ENCODE results near the gene DPH7. TPM values are rescaled to one million over a fixed set of nuclear protein-coding genes. Genes with fewer than 3 reads are reported as not detected.
"Not testable (repeated sequence)": the region's sequence is repeated elsewhere in the genome, so short reads cannot be mapped to it uniquely, and the experiment has no call there.

The DPH7 gene
- total RNA-seq, 2 donors from 2014 or later = 18.4 to 21.4 TPM

DNA sequence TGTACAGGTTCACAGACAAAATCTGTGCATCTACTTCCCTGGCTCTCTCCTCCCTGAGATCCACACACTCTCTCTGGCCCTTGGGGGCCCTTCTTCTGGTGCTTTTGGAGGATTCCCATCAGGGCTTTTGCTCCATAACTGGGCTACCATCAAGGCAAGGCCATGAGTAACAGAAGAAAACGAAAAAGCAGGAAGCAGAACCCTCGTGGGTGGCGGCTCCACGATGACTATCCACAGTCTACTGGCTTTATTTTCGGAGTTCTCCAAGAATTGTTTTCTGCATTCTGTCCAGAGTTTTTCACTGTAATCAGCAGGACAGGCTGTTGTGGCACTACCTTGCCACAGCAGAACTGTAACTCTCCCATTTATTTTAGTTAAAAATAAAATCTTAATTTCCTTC is 48.4 kb downstream of the DPH7 start:
- ATAC-seq (no peak), DNase-seq (no peak)
- intact Hi-C loops (cut with DNase I) = no loop called here

DNA sequence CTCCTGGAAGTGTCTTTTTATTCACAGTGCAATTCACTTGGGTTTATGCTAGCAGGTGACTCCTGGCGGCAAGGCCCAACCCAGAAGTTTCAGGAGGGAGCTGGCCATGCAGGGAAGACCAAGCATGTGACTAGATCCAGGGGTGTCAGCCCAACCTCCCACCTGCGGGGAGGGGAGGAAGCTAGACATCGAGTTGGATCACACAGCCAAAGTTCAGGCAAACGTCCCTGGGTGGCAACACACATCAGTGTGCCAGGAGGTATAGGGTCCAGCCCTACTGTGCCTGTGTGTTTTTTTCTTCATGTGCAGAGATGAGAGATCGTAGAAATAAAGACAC is 53.8 kb downstream of the DPH7 start:
- intact Hi-C loops (cut with DNase I) = loop anchor here (10.0 kb wide), 2 partner anchors 220 to 230 kb away; partner anchors contain the start of gene NRARP (in 1 of the 2)
- ATAC-seq = no peak
- no peak for DNase-seq

GRCh38 chr9:137524161-137524980 is 54.4 kb downstream of the DPH7 start:
- DNase-seq (no peak), ATAC-seq (no peak)
- intact Hi-C loops (cut with DNase I) = loop anchor here (10.0 kb wide), 2 partner anchors 220 to 230 kb away; partner anchors contain the start of gene NRARP (in 1 of the 2)

DNA sequence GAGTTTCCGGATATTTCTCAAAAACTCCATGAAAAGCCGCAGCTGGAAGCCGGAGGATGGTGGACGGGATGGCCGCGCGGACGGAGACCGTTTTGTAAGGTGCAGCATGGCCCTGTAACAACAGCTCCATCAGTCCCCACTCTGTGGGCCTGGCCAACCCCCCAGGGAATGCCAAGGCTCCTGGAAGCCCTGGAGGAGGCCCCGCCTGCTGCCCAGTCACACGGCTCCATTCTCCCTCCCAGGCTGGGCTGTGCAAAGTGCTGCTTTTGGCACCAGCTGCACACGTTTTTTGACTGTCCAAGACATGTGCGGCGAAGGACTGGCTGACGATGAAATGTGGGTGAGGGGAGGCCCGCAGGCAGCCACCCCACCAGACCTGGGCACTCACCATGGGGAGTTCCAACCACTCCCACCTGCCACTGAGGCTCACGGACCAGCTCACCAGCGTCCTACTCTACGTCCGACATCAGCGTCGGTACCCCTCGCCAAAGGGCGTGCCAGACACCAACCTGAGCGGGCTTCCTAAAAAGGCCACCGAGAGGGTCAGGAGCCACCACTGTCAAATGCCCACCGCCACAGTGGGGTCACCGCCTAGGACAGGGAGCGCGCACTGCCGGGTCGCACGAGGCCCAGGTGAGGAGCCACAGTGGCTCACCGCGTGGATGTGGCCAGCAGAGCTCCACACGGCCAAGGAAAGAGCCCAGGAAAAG is 55.8 kb downstream of the DPH7 start:
- intact Hi-C loops (cut with DNase I) = loop anchor here (10.0 kb wide), 2 partner anchors 218 to 228 kb away; partner anchors contain the start of gene NRARP (in 1 of the 2)
- ATAC-seq (no peak), DNase-seq (no peak)

- intact Hi-C loops (cut with DNase I) = loop anchor here (10.0 kb wide), 2 partner anchors 217 to 227 kb away; partner anchors contain the start of gene NRARP (in 1 of the 2)
- ATAC-seq (no peak), DNase-seq (no peak)
These were observed 57.2 kb downstream of the DPH7 start for GRCh38 chr9:137521405-137521985.

DNA sequence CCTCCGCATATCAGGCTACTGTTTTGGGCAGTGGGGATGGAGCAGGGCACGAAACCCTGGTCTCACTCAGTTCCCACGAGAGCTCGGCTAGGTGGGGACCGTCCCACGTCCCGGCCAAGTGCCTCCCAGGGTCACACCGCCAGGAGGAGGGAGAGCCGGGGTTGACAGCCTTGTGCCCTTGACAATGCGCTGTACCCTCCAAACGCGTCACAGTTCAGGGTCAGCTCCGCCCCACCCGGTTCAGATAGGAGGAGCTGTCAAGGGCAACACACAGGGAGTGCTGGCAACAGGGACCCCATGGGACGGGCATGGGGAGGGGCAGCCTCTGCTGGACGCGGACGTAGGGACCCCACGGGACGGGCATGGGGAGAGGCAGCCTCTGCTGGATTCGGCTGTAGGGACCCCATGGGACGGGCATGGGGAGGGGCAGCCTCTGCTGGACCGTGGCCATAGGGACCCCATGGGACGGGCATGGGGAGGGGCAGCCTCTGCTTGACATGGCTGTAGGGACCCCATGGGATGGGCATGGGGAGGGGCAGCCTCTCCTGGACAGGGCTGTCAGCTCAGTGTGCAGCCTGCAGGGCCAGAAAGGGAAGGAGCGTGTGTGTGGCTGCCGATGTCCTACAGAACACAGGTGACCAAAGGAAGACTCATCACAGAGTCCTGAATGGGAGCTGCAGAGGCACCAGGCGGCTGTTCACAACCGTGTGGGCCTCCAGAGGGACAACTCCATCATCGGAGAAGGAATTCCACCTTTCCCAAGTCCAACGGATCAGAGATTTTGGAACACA is 57.9 kb downstream of the DPH7 start:
- intact Hi-C loops (cut with DNase I) = loop anchor here (10.0 kb wide), 2 partner anchors 216 to 226 kb away; partner anchors contain the start of gene NRARP (in 1 of the 2)
- ATAC-seq = no peak

GRCh38 chr9:137519553-137519952 is 59.2 kb downstream of the DPH7 start:
- no peak for DNase-seq
- ATAC-seq = no peak
- intact Hi-C loops (cut with DNase I) = no loop called here

More for the DNA sequence above, 57.9 kb downstream of the DPH7 start:
- DNase-seq = no peak

DNA sequence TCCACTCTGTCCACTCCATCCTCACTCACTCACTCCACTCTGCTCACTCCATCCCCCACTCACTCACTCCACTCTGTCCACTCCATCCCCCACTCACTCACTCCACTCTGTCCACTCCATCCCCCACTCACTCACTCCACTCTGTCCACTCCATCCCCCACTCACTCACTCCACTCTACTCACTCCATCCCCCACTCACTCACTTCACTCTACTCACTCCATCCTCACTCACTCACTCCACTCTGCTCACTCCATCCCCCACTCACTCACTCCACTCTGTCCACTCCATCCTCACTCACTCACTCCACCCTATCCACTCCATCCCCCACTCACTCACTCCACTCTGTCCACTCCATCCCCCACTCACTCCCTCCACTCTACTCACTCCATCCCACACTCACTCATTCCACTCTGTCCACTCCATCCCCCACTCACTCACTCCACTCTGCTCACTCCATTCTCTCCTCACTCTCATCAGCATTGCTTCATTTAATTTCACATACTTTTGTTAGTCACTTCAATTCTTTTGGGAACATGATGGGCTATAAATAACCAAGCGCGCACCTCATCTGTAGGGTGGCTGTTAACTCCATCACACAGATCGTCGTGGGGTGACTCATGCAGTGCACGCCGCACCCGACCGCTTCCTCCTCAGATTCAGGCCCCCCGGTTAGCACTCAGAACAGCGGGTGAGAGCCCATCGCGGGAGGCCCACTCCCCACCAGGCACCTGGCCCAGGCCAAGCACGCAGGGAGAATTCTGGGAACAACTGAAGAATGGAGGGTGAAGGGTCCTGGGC is 59.9 kb downstream of the DPH7 start:
- ATAC-seq; DNase-seq; intact Hi-C loops (cut with DNase I): not testable (repeated sequence)

DNA sequence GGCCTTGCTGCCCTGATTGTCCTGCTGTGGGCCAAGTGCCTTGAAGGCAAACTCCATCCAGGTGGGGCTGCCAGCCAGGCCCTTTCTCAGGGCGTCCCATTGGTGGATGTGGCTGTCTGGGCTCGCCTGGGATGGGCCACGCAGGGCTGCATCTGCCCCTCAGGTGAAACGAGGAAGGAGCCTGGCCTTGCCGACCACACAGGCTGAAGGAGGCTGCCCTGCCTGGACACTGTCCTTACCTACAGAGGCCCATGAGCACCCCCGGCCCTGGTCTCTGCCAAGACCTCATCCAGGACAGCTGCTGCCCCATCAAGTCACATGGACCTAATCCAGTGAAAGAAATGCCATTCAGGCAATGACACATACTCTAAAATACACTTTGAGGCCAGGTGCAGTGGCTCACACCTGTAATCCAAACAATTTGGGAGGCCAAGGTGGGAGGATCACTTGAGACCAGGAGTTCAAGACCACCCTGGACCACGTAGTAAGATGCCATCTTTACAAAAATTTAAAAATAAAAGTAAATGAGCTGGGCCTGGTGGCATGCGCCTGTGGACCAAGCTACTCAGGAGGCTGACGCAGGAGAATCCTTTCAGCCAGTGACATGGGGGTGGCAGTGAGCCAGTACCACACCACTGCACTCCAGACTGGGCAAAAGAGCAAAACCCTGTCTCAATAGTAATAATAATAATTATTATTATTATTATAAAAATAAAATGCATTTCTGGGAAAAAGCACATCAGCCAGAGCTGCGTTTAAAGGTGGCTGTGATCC is 62.4 kb downstream of the DPH7 start:
- no peak for ATAC-seq
- intact Hi-C loops (cut with DNase I) = no loop called here

GRCh38 chr9:137515338-137515724 is 63.4 kb downstream of the DPH7 start:
- no peak for ATAC-seq
- intact Hi-C loops (cut with DNase I) = no loop called here
- no peak for DNase-seq

More for the DNA sequence above, 62.4 kb downstream of the DPH7 start:
- no peak for DNase-seq

DNA sequence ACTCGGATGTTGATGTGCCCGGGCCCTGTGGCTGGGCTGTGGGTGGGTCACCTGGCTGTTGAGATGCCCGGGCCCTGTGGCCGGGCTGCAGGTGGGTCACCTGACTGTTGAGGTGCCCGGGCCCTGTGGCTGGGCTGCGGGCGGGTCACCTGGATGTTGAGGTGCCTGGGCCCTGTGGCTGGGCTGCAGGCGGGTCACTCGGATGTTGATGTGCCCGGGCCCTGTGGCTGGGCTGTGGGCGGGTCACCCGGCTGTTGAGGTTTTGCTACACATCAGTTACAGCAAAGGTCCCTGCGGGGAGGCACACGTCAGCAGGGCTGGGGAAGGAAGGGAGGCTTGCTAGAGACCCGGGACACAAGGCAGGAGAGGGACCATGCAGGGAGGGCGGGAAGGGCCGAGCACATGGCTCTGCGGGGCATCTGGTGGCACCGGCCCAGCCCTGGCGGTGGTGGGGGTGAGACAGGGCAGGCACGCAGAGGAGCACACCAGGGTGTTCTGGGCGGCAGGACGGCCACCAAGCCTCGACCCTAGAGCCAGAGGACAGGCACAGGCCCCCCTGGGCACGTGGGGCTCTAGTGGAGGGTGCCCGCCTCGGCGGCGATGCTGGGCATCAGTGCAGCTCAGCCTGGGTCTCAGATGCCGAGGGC is 63.9 kb downstream of the DPH7 start:
- no peak for DNase-seq
- no peak for ATAC-seq
- intact Hi-C loops (cut with DNase I) = no loop called here

DNA sequence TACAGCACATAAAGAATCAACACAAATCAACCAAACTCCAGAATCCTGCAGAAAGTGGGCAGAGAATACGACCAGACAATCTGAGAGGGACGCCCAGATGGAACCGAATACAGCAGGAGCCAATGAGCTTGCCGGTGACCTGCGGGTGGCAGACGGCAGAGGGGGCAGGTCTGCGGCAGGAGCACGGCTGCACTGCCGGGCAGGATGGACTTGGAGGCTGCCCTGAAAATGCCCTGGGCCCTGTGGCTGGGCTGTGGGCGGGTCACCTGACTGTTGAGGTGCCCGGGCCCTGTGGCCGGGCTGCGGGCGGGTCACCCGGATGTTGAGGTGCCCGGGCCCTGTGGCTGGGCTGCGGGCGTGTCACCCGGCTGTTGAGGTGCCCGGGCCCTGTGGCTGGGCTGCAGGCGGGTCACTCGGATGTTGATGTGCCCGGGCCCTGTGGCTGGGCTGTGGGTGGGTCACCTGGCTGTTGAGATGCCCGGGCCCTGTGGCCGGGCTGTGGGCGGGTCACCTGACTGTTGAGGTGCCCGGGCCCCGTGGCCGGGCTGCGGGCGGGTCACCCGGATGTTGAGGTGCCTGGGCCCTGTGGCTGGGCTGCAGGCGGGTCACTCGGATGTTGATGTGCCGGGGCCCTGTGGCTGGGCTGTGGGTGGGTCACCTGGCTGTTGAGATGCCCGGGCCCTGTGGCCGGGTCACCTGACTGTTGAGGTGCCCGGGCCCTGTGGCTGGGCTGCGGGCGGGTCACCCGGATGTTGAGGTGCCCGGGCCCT is 64.7 kb downstream of the DPH7 start:
- ATAC-seq; intact Hi-C loops (cut with DNase I); DNase-seq: not testable (repeated sequence)

- intact Hi-C loops (cut with DNase I); ATAC-seq; DNase-seq: not testable (repeated sequence)
These were observed 65.6 kb downstream of the DPH7 start for GRCh38 chr9:137513136-137513535.

DNA sequence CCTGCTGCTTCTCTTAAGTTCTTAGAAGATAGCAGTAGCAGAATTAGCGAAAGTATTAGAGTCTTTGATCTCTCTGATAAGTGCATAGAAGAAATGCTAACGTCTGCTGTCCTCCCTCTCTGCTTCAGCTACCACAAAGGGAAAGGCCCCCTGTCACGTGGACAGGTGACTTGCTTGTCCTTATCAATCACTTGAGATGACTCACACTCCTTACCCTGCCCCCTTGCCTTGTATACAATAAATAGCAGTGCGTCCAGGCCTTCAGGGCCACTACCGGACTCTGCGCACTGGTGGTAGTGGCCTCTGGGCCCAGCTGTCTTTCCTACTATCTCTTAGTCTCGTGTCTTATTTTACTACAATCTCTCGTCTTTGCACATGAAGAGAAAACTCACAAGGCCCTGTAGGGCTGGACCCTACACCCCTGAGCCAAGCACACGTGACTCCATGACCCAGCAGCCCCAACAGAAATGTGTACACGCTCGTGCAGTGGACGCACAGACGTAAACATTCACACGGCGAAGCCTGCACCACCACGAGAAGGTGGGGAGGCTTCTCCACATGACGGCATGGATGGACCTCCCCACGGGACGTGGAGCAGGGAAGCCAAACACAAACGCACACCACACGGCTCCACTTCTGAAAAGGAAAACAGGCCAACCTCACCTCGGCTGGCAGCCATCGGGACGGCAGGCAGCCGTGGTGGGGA is 66.8 kb downstream of the DPH7 start:
- intact Hi-C loops (cut with DNase I) = no loop called here
- DNase-seq (no peak), ATAC-seq (no peak)

DNA sequence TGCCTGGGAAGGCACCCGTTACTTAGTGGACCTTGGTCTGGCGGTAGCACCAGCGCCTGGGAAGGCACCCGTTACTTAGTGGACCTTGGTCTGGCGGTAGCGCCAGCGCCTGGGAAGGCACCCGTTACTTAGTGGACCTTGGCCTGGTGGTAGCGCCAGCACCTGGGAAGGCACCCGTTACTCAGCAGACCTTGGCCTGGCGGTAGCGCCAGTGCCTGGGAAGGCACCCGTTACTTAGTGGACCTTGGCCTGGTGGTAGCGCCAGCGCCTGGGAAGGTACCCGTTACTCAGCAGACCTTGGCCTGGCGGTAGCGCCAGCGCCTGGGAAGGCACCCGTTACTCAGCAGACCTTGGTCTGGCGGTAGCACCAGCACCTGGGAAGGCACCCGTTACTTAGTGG is 67.6 kb downstream of the DPH7 start:
- intact Hi-C loops (cut with DNase I); ATAC-seq: not testable (repeated sequence)

DNA sequence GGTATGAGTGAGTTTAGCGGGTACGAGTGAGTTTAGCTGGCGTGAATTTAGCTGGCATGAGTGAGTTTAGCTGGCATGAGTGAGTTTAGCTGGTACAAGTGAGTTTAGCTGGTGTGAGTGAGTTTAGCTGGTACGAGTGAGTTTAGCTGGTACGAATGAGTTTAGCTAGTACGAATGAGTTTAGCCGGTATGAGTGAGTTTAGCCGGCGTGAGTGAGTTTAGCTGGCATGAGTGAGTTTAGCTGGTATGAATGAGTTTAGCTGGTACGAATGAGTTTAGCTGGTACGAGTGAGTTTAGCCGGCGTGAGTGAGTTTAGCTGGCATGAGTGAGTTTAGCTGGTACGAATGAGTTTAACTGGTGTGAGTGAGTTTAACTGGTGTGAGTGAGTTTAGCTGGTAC is 69.5 kb downstream of the DPH7 start:
- ATAC-seq (no peak), DNase-seq (no peak)
- intact Hi-C loops (cut with DNase I) = no loop called here

More for the DNA sequence above, 67.6 kb downstream of the DPH7 start:
- DNase-seq = not testable (repeated sequence)
